ENCODE data around the gene RAB11FIP3.
"Not testable (repeated sequence)": the region's sequence is repeated elsewhere in the genome, so short reads cannot be mapped to it uniquely, and the experiment has no call there.

Gene RAB11FIP3

GRCh38 chr16:392450-393030, 32.9 kb upstream of the RAB11FIP3 start:
- peak; percentile 57 to 83 (median 67) for DNase-seq

GRCh38 chr16:396199-396598, 29.2 kb upstream of the RAB11FIP3 start:
- no peak for DNase-seq

GRCh38 chr16:396605-397004, 28.8 kb upstream of the RAB11FIP3 start:
- DNase-seq = peak; percentile 60 to 75 (median 70)

GRCh38 chr16:397135-397661, 28.3 kb upstream of the RAB11FIP3 start, which contains the start of gene NME4:
TSS of gene NME4 (plus strand) at chr16:397199. CDS start at chr16:397223, 24 bp downstream.
- DNase-seq = peak; percentile 47 to 79 (median 60)

GRCh38 chr16:397736-398332, 27.6 kb upstream of the RAB11FIP3 start:
- peak; percentile 63 to 82 (median 68) for DNase-seq

GRCh38 chr16:398561-399339, 26.7 kb upstream of the RAB11FIP3 start:
- DNase-seq = no peak

GRCh38 chr16:399340-400019, 26.0 kb upstream of the RAB11FIP3 start:
- no peak for DNase-seq

GRCh38 chr16:400061-400591, 25.3 kb upstream of the RAB11FIP3 start:
- DNase-seq = no peak

- DNase-seq = peak; percentile 92 to 99 (median 96)
Observed at GRCh38 chr16:401468-402348, 23.7 kb upstream of the RAB11FIP3 start, which contains the start of gene DECR2. TSS of gene DECR2 (plus strand) at chr16:401885. CDS start at chr16:401964, 79 bp downstream.

- DNase-seq = no peak
Observed at GRCh38 chr16:404971-405486, 20.4 kb upstream of the RAB11FIP3 start.

- no peak for DNase-seq
Observed at GRCh38 chr16:405548-406506, 19.6 kb upstream of the RAB11FIP3 start.

- DNase-seq = no peak
Observed at GRCh38 chr16:407253-407652, 18.2 kb upstream of the RAB11FIP3 start.

- DNase-seq = no peak
Observed at GRCh38 chr16:410516-411178, 14.8 kb upstream of the RAB11FIP3 start.

- no peak for DNase-seq
Observed at GRCh38 chr16:411576-412265, 13.7 kb upstream of the RAB11FIP3 start.

- DNase-seq = no peak
Observed at GRCh38 chr16:414395-415169, 10.9 kb upstream of the RAB11FIP3 start.

GRCh38 chr16:415170-415498, 10.3 kb upstream of the RAB11FIP3 start:
- not testable (repeated sequence) for DNase-seq

GRCh38 chr16:422179-422578, 3.3 kb upstream of the RAB11FIP3 start:
- DNase-seq = peak in 1 of 4 experiments; percentile 17

GRCh38 chr16:424033-424622, 1.3 kb upstream of the RAB11FIP3 start:
- DNase-seq = peak; percentile 44 to 66 (median 46)

Data from suppressor macrophage (primary cell).